Neural cell (in vitro differentiated cells): Measurements from ENCODE around the gene LACTBL1. TPM values are rescaled to one million over a fixed set of nuclear protein-coding genes. Genes with fewer than 3 reads are reported as not detected.

Source experiments
- H2AFZ ChIP-seq: fragments of 200-600, 300-800 bp; sonication (generic), shearing (Covaris generic); 2 replicates; pipeline ENCODE4 v1.6.0; 2014; ENCODE audit warnings: low read depth, mild to moderate bottlenecking, antibody characterized with exemption, low read length, moderate library complexity
- H3F3A ChIP-seq: fragments of 200-600 bp; shearing (Covaris generic); 2 replicates; pipeline ENCODE4 v1.6.1; 2016; ENCODE audit warnings: mild to moderate bottlenecking, moderate library complexity, mixed read lengths, antibody characterized with exemption, low read length; ENCODE audit not compliant: insufficient read depth, poor library complexity, severe bottlenecking
- H3K27ac ChIP-seq: fragments of 200-600, 300-800 bp; sonication (generic), shearing (Covaris generic); 2 replicates; pipeline ENCODE4 v1.5.1; 2014; ENCODE audit warnings: mild to moderate bottlenecking, low read length, moderate library complexity
- H3K27me3 ChIP-seq: fragments of 300-800, 200-600 bp; sonication (generic), shearing (Covaris generic); 2 replicates; pipeline ENCODE4 v1.6.0; 2014; ENCODE audit warnings: mild to moderate bottlenecking, low read depth, low read length, moderate library complexity; ENCODE audit not compliant: insufficient read depth
- H3K36me3 ChIP-seq: fragments of 300-800, 200-600 bp; sonication (generic), shearing (Covaris generic); 2 replicates; pipeline ENCODE4 v1.5.1; 2014; ENCODE audit warnings: mild to moderate bottlenecking, antibody characterized with exemption, low read length, moderate library complexity; ENCODE audit not compliant: insufficient read depth
- H3K4me2 ChIP-seq: fragments of 300-800, 200-600 bp; sonication (generic), shearing (Covaris generic); 2 replicates; pipeline ENCODE4 v1.6.0; 2014; ENCODE audit warnings: mild to moderate bottlenecking, low read length
- H3K4me3 ChIP-seq: fragments of 300-800, 200-600 bp; sonication (generic), shearing (Covaris generic); 2 replicates; pipeline ENCODE4 v1.5.1; 2014; ENCODE audit warnings: mild to moderate bottlenecking, low read length, moderate library complexity
- H3K79me2 ChIP-seq: fragments of 200-600 bp; shearing (Covaris generic); replicated peaks from 2 replicates; pipeline ENCODE4 v1.6.0; 2014; ENCODE audit warnings: mild to moderate bottlenecking, low read length, moderate library complexity; ENCODE audit not compliant: insufficient read depth
- H3K9ac ChIP-seq: fragments of 300-800, 200-600 bp; sonication (generic), shearing (Covaris generic); 2 replicates; pipeline ENCODE4 v1.6.1; 2016; ENCODE audit warnings: mild to moderate bottlenecking, low read length, mixed read lengths
- H3K9me2 ChIP-seq: fragments of 200-600 bp; shearing (Covaris generic); 2 replicates; pipeline ENCODE4 v1.6.1; 2016; ENCODE audit warnings: mild to moderate bottlenecking, low read length, mixed read lengths; ENCODE audit not compliant: insufficient read depth
- H3K9me3 ChIP-seq: fragments of 200-600, 300-800 bp; sonication (generic), shearing (Covaris generic); 2 replicates; pipeline ENCODE4 v1.6.1; 2016; ENCODE audit warnings: mild to moderate bottlenecking, mixed run types, low read length, moderate library complexity, mixed read lengths
- H4K20me1 ChIP-seq: fragments of 200-600 bp; shearing (Covaris generic); 2 replicates; pipeline ENCODE4 v1.6.1; 2016; ENCODE audit warnings: mild to moderate bottlenecking, mixed run types; ENCODE audit not compliant: insufficient read depth
- EP300 ChIP-seq: fragments of 450-650 bp; conservative IDR thresholded peaks from 2 replicates; pipeline ENCODE4 v1.6.1; 2014; ENCODE audit warnings: antibody characterized with exemption, mild to moderate bottlenecking, moderate library complexity; ENCODE audit not compliant: poor library complexity, severe bottlenecking
- EZH2 ChIP-seq: fragments of 200-600, 300-800 bp; shearing (Covaris generic), sonication (generic); IDR thresholded peaks from 2 replicates; pipeline ENCODE4 v1.6.1; 2014; ENCODE audit warnings: antibody characterized with exemption, low read length, borderline replicate concordance, mild to moderate bottlenecking; ENCODE audit not compliant: insufficient read depth, poor library complexity, severe bottlenecking
- MXI1 ChIP-seq: fragments of 450-650 bp; conservative IDR thresholded peaks from 2 replicates; pipeline ENCODE4 v1.6.1; 2014; ENCODE audit warnings: antibody characterized with exemption, mild to moderate bottlenecking; ENCODE audit not compliant: poor library complexity, severe bottlenecking
- POLR2AphosphoS5 ChIP-seq: IDR thresholded peaks from 2 replicates; pipeline ENCODE4 v1.6.1; 2012
- RAD21 ChIP-seq: fragments of 450-650 bp; conservative IDR thresholded peaks from 2 replicates; pipeline ENCODE4 v1.6.1; 2014; ENCODE audit warnings: antibody characterized with exemption, mild to moderate bottlenecking, moderate library complexity
- SMC3 ChIP-seq: fragments of 450-650 bp; conservative IDR thresholded peaks from 2 replicates; pipeline ENCODE4 v1.6.1; 2014; ENCODE audit warnings: antibody characterized with exemption, mild to moderate bottlenecking, moderate library complexity; ENCODE audit not compliant: poor library complexity
- TAF1 ChIP-seq: IDR thresholded peaks from 2 replicates; pipeline ENCODE4 v1.6.1; 2012; ENCODE audit warnings: low read depth
- polyA plus RNA-seq: library from polyadenylated mRNA; depleted of rRNA; stranded (reverse); fragments of >200 nt; gene quantifications from 2 replicates; pipeline ENCODE4 v1.2.3, GENCODE V29; 2014
- TF ChIP-seq, protein P1 (sequence below): fragments of 450-650 bp; IDR thresholded peaks from 2 replicates; pipeline ENCODE4 v1.5.1; 2014; ENCODE audit warnings: antibody characterized with exemption, mild to moderate bottlenecking, moderate library complexity; ENCODE audit not compliant: poor library complexity, severe bottlenecking
- TF ChIP-seq, protein P2 (sequence below): IDR thresholded peaks from 2 replicates; pipeline ENCODE4 v1.6.1; 2012; ENCODE audit warnings: borderline replicate concordance

Gene LACTBL1
- polyA plus RNA-seq, 1 donor from 2014 or later = not detected

DNA sequence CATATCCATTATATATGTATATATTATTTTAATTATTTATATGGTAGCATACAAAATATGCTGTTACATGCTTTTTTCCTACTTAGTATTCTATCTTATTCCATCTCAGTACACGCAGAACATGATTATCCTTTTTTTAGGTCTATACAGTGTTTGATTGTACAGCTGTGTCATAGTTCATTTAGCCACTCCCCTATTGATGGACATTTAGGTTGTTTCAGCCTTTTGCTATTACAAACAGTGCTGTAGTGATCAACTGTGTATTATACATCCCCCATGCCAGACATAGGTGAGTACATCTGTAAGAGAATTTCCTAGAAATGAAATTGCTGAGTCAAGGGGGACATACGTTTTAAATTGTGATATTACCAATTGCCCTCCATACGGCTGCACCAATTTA is 15.6 kb downstream of the LACTBL1 start:
- no peaks in the 10 kb centered on the region for H3K79me2 ChIP-seq
- TF ChIP-seq, protein P1, sequence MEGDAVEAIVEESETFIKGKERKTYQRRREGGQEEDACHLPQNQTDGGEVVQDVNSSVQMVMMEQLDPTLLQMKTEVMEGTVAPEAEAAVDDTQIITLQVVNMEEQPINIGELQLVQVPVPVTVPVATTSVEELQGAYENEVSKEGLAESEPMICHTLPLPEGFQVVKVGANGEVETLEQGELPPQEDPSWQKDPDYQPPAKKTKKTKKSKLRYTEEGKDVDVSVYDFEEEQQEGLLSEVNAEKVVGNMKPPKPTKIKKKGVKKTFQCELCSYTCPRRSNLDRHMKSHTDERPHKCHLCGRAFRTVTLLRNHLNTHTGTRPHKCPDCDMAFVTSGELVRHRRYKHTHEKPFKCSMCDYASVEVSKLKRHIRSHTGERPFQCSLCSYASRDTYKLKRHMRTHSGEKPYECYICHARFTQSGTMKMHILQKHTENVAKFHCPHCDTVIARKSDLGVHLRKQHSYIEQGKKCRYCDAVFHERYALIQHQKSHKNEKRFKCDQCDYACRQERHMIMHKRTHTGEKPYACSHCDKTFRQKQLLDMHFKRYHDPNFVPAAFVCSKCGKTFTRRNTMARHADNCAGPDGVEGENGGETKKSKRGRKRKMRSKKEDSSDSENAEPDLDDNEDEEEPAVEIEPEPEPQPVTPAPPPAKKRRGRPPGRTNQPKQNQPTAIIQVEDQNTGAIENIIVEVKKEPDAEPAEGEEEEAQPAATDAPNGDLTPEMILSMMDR = no peak
- TF ChIP-seq, protein P2, sequence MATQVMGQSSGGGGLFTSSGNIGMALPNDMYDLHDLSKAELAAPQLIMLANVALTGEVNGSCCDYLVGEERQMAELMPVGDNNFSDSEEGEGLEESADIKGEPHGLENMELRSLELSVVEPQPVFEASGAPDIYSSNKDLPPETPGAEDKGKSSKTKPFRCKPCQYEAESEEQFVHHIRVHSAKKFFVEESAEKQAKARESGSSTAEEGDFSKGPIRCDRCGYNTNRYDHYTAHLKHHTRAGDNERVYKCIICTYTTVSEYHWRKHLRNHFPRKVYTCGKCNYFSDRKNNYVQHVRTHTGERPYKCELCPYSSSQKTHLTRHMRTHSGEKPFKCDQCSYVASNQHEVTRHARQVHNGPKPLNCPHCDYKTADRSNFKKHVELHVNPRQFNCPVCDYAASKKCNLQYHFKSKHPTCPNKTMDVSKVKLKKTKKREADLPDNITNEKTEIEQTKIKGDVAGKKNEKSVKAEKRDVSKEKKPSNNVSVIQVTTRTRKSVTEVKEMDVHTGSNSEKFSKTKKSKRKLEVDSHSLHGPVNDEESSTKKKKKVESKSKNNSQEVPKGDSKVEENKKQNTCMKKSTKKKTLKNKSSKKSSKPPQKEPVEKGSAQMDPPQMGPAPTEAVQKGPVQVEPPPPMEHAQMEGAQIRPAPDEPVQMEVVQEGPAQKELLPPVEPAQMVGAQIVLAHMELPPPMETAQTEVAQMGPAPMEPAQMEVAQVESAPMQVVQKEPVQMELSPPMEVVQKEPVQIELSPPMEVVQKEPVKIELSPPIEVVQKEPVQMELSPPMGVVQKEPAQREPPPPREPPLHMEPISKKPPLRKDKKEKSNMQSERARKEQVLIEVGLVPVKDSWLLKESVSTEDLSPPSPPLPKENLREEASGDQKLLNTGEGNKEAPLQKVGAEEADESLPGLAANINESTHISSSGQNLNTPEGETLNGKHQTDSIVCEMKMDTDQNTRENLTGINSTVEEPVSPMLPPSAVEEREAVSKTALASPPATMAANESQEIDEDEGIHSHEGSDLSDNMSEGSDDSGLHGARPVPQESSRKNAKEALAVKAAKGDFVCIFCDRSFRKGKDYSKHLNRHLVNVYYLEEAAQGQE = no peak
- TF ChIP-seq POLR2AphosphoS5 (no peak), SMC3 (no peak), EZH2 (no peak), TAF1 (no peak), EP300 (no peak), MXI1 (no peak), RAD21 (no peak)
- no peaks in the 10 kb centered on the region for H4K20me1 ChIP-seq
- no peaks in the 10 kb centered on the region for H3K9me2 ChIP-seq
- H3K27me3 ChIP-seq = no peaks in the 10 kb centered on the region
- H3K4me2 ChIP-seq = no peak overlapping the region
- no peak overlapping the region for H3K4me3 ChIP-seq
- no peaks in the 10 kb centered on the region for H3F3A ChIP-seq
- H3K36me3 ChIP-seq = no peaks in the 10 kb centered on the region
- no peak overlapping the region for H3K27ac ChIP-seq
- no peak overlapping the region for H3K9ac ChIP-seq
- no peaks in the 10 kb centered on the region for H3K9me3 ChIP-seq
- no peak overlapping the region for H2AFZ ChIP-seq

DNA sequence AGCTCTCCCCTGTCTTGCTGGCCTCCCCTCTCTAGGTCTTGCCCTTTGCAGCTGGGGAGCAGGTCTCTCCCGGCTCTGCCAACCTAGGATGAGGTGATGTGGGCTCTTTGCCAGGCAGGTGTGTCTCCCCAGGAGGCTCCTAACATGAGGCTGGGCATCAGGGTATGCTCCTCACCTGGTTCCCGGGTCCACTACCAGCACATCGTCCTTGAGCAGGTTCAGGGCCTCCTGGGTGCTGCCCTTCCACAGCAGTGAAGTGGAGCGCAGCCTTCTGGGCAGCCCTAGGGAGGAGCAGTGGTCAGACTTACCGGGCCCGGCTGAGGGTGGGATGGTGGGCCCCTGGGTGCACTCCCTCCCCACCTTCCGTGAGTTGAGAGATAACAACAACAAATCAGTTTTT is 17.5 kb downstream of the LACTBL1 start:
- no peaks in the 10 kb centered on the region for H3K79me2 ChIP-seq
- no peak overlapping the region for H3K4me3 ChIP-seq
- no peak overlapping the region for H3K9ac ChIP-seq
- TF ChIP-seq RAD21 = no peak
- no peak for TF ChIP-seq TAF1
- TF ChIP-seq MXI1 = no peak
- TF ChIP-seq, protein P2 = no peak
- TF ChIP-seq EZH2 = no peak
- TF ChIP-seq SMC3 = no peak
- TF ChIP-seq, protein P1 = no peak
- TF ChIP-seq EP300 = no peak
- TF ChIP-seq POLR2AphosphoS5 = no peak
- no peaks in the 10 kb centered on the region for H3K36me3 ChIP-seq
- H2AFZ ChIP-seq = no peak overlapping the region
- H3F3A ChIP-seq = no peaks in the 10 kb centered on the region
- no peaks in the 10 kb centered on the region for H3K9me3 ChIP-seq
- H3K9me2 ChIP-seq = no peaks in the 10 kb centered on the region
- H4K20me1 ChIP-seq = no peaks in the 10 kb centered on the region
- H3K27me3 ChIP-seq = no peaks in the 10 kb centered on the region
- no peak overlapping the region for H3K27ac ChIP-seq
- no peak overlapping the region for H3K4me2 ChIP-seq
